Smooth muscle cell (in vitro differentiated cells): ENCODE results near the gene SLC8A1. TPM values are rescaled to one million over a fixed set of nuclear protein-coding genes. Genes with fewer than 3 reads are reported as not detected.

Experiments used
- DNase-seq: peaks from one replicate; lab custom pipeline; 2025; ENCODE audit not compliant: unreplicated experiment; lab: John Stamatoyannopoulos, UW
- H2AFZ ChIP-seq: fragments of 200-600 bp; sonication (generic); 2 replicates; pipeline ENCODE4 v1.6.0; 2016; ENCODE audit warnings: antibody characterized with exemption, low read depth, mild to moderate bottlenecking
- H3F3A ChIP-seq: fragments of 200-600 bp; sonication (generic); 2 replicates; pipeline ENCODE4 v1.6.0; 2017; ENCODE audit warnings: antibody characterized with exemption, low read depth
- H3K27ac ChIP-seq: fragments of 200-600 bp; sonication (generic); 2 replicates; pipeline ENCODE4 v1.5.1; 2016; ENCODE audit warnings: low read depth, mild to moderate bottlenecking
- H3K27me3 ChIP-seq: fragments of 200-600 bp; sonication (generic); 2 replicates; pipeline ENCODE4 v1.6.1; 2016; ENCODE audit warnings: low read depth, mild to moderate bottlenecking
- H3K36me3 ChIP-seq: fragments of 200-600 bp; sonication (generic); 2 replicates; pipeline ENCODE4 v1.5.1; 2016; ENCODE audit warnings: low read depth
- H3K4me1 ChIP-seq: fragments of 200-600 bp; sonication (generic); 2 replicates; pipeline ENCODE4 v1.5.1; 2016; ENCODE audit warnings: low read depth
- H3K4me2 ChIP-seq: fragments of 200-600 bp; sonication (generic); 2 replicates; pipeline ENCODE4 v1.6.0; 2016; ENCODE audit warnings: mild to moderate bottlenecking
- H3K4me3 ChIP-seq: fragments of 200-600 bp; sonication (generic); 2 replicates; pipeline ENCODE4 v1.5.1; 2016; ENCODE audit warnings: mild to moderate bottlenecking
- H3K79me2 ChIP-seq: fragments of 200-600 bp; sonication (generic); 2 replicates; pipeline ENCODE4 v1.6.0; 2016; ENCODE audit warnings: low read depth, mild to moderate bottlenecking
- H3K9ac ChIP-seq: fragments of 200-600 bp; sonication (generic); 2 replicates; pipeline ENCODE4 v1.6.0; 2016; ENCODE audit warnings: low read depth
- H3K9me3 ChIP-seq: fragments of 200-600 bp; sonication (generic); replicated peaks from 2 replicates; pipeline ENCODE4 v1.5.1; 2016; ENCODE audit warnings: low read depth
- H4K20me1 ChIP-seq: fragments of 200-600 bp; sonication (generic); 2 replicates; pipeline ENCODE4 v1.6.0; 2016; ENCODE audit warnings: low read depth
- WGBS: methylation state at CpG from one replicate; pipeline ENCODE4 v1.1.7; 2016; ENCODE audit warnings: low lambda C conversion rate; 5-methylcytosine and 5-hydroxymethylcytosine counted together
- polyA plus RNA-seq: library from polyadenylated mRNA; unstranded; fragments of >200 nt; fragmentation: Nextera tagmentation; extraction: Ambion mirVana; gene quantifications from 2 replicates; pipeline ENCODE4 v1.2.1, GENCODE V29; 2016
- total RNA-seq: library from RNA; depleted of rRNA; stranded (reverse); fragments of >200 nt; gene quantifications from 2 replicates; pipeline ENCODE4 v1.2.3, GENCODE V29; 2014
- TF ChIP-seq, protein P1 (sequence below): fragments of 200-600 bp; sonication (generic); IDR thresholded peaks from 2 replicates; pipeline ENCODE4 v1.5.1; 2017; ENCODE audit warnings: borderline replicate concordance, mild to moderate bottlenecking, antibody characterized with exemption; ENCODE audit not compliant: insufficient read depth, poor library complexity, severe bottlenecking

The SLC8A1 gene
- total and polyA plus RNA-seq, 2 experiments from 2014 or later = 1.1 to 5.3 TPM

DNA sequence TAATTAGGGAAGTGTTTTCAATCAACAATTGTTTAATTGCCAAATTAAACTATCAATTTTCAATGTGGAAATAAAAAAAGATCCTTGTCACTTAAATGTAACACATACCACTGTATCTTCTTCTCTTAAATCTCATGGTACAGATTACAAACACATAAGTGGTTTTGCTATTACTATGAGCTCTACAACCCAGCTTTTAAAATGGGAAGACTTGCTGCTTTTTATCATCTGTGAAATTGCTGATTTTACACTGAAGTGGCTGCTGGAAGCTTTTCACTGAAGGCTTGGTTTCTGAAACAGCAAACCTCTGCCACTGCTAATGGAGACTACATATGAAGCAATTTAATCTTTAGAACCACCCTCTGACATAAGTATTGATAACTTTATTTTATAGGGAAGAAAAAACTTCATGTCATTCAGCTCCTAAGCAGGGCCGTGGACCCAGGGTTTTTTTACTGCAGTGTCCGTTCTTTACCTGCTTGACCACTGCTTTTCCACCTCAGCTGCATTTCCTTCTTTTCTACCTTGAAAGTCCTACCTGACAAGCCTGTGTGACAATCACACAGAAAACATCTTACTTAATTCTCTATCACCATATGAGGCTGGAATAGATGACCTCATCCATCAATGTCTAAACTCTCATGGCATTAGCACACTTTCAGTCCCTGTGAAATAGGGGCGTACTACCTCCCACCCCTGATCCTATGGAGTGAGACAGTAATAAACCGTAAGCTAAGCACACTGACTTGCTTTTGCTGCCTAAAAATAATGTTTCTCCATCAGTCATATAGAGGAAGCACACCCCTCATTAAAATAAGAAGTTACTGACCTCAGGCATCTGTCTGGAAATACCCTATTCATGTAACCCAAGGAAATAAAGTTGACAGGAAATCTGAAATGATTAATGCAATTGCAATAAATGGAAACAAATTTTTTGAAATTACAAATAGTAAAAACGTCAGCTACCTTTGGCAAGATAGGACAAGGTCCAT is 19.2 kb upstream of the SLC8A1 start:
- WGBS = 86% methylated on average over 5 of the region's 5 CpGs
- H3K9ac ChIP-seq = no peak overlapping the region
- no peak overlapping the region for H3K27ac ChIP-seq
- H4K20me1 ChIP-seq = no peaks in the 10 kb centered on the region
- no peak overlapping the region for H2AFZ ChIP-seq
- TF ChIP-seq, protein P1, sequence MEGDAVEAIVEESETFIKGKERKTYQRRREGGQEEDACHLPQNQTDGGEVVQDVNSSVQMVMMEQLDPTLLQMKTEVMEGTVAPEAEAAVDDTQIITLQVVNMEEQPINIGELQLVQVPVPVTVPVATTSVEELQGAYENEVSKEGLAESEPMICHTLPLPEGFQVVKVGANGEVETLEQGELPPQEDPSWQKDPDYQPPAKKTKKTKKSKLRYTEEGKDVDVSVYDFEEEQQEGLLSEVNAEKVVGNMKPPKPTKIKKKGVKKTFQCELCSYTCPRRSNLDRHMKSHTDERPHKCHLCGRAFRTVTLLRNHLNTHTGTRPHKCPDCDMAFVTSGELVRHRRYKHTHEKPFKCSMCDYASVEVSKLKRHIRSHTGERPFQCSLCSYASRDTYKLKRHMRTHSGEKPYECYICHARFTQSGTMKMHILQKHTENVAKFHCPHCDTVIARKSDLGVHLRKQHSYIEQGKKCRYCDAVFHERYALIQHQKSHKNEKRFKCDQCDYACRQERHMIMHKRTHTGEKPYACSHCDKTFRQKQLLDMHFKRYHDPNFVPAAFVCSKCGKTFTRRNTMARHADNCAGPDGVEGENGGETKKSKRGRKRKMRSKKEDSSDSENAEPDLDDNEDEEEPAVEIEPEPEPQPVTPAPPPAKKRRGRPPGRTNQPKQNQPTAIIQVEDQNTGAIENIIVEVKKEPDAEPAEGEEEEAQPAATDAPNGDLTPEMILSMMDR = no peak
- no peaks in the 10 kb centered on the region for H3K9me3 ChIP-seq
- no peaks in the 10 kb centered on the region for H3F3A ChIP-seq
- H3K4me2 ChIP-seq = no peak overlapping the region
- no peak overlapping the region for H3K4me3 ChIP-seq
- H3K4me1 ChIP-seq = no peaks in the 10 kb centered on the region
- no peaks in the 10 kb centered on the region for H3K27me3 ChIP-seq
- H3K36me3 ChIP-seq = no peaks in the 10 kb centered on the region
- no peak for DNase-seq
- no peaks in the 10 kb centered on the region for H3K79me2 ChIP-seq

DNA sequence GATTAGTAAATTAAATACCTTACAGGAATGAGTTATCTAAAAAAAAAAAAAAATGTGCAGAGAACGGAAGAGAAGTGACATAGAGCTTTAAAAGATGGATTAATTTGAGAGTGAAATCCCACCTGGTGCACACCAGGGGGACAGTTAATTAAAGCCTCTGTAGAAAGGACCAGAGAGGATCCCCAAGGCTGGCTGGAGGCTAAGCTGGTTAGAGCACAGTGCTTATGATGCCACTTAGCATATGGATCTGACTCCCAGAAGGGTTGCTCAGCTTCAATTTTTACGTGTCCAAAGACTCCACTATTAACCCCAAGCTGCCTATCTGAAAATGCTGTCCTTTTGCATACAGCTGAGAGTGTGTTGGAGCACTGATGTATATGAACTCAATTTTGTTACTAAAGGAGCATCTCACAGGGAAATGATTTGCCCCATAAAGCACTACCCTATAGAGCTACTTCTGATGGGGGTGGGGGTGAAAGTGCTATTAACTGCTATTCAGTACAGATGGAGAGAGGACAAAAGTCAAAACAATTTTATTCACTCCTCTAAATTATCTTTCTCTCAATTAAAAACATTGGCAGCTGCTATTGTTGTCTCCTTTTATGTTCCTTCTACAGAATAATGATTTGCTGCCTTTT is 15.2 kb upstream of the SLC8A1 start:
- peaks cover 5% of the 10 kb centered on the region for H3K27me3 ChIP-seq
- H3F3A ChIP-seq = no peaks in the 10 kb centered on the region
- DNase-seq = no peak
- H3K79me2 ChIP-seq = no peaks in the 10 kb centered on the region
- no peaks in the 10 kb centered on the region for H3K9me3 ChIP-seq
- TF ChIP-seq, protein P1 = no peak
- WGBS = 74% methylated on average over 2 of the region's 2 CpGs
- H3K4me3 ChIP-seq = no peak overlapping the region
- no peak overlapping the region for H3K27ac ChIP-seq
- no peaks in the 10 kb centered on the region for H3K4me1 ChIP-seq
- H3K9ac ChIP-seq = no peak overlapping the region
- H2AFZ ChIP-seq = no peak overlapping the region
- H4K20me1 ChIP-seq = no peaks in the 10 kb centered on the region
- H3K36me3 ChIP-seq = no peaks in the 10 kb centered on the region
- H3K4me2 ChIP-seq = no peak overlapping the region

DNA sequence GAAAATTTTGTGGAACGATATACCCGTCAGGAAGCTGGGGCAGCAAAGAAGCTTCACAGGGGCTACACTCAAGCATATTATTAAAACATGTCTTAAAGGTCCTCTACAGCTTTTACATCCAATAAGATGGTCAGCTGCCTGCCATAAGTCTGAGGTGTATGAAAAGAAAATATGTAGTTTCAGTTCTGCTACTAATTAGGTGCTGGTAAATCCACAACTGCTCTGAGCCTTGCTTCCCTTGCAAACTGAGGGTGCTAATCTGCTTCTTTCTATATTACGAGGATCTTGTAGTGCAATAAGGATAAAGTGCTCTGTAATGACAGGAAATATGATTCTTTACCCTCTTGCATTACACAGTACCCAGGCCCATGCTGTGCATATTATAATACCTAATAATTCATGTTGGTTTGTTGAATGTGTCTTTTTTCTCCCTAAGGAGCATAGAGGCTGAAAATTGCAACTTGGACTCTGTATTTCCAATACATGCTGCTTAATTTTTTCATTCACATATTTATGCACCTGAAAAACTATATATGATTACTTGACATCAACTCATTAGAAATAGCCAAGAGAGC is 14.5 kb upstream of the SLC8A1 start:
- no peaks in the 10 kb centered on the region for H4K20me1 ChIP-seq
- no peaks in the 10 kb centered on the region for H3K9me3 ChIP-seq
- no peak overlapping the region for H3K27ac ChIP-seq
- 85% methylated on average over 3 of the region's 3 CpGs for WGBS
- no peak overlapping the region for H3K9ac ChIP-seq
- H3K4me1 ChIP-seq = no peaks in the 10 kb centered on the region
- H3K27me3 ChIP-seq = peaks cover 5% of the 10 kb centered on the region
- TF ChIP-seq, protein P1 = no peak
- H3K4me3 ChIP-seq = no peak overlapping the region
- H3K36me3 ChIP-seq = no peaks in the 10 kb centered on the region
- DNase-seq = no peak
- H3F3A ChIP-seq = no peaks in the 10 kb centered on the region
- H2AFZ ChIP-seq = no peak overlapping the region
- no peaks in the 10 kb centered on the region for H3K79me2 ChIP-seq
- no peak overlapping the region for H3K4me2 ChIP-seq
